Urinary bladder (tissue), 4 donors: ENCODE data around the gene CAMKV. TPM values are rescaled to one million over a fixed set of nuclear protein-coding genes. Genes with fewer than 3 reads are reported as not detected.
A peak's percentile ranks its signal among the peaks of the same experiment; 100 is the strongest.

Experiments
- DNase-seq: peaks from one replicate; pipeline ENCODE4 v3.0.0-alpha.2; 2015; ENCODE audit errors: extremely low spot score
- H3K27ac ChIP-seq: one replicate; pipeline ENCODE4 v1.5.1; 2013; ENCODE audit warnings: low read depth, mild to moderate bottlenecking, moderate library complexity
- H3K36me3 ChIP-seq: one replicate; pipeline ENCODE4 v1.6.1; 2013; ENCODE audit warnings: mild to moderate bottlenecking, moderate library complexity; ENCODE audit not compliant: insufficient read depth
- H3K4me1 ChIP-seq: one replicate; pipeline ENCODE4 v1.6.1; 2013; ENCODE audit warnings: mild to moderate bottlenecking, moderate library complexity; ENCODE audit not compliant: insufficient read depth
- H3K4me3 ChIP-seq: one replicate; pipeline ENCODE4 v1.5.1; 2013; ENCODE audit warnings: low read depth, low read length
- WGBS: extraction: QIAGEN DNeasy Blood & Tissue Kit; methylation state at CpG from one replicate; pipeline ENCODE4 v1.1.7; 2013; 5-methylcytosine and 5-hydroxymethylcytosine counted together
- polyA plus RNA-seq: library from polyadenylated mRNA; stranded (reverse); fragments of 200-250 nt; gene quantifications from one replicate; pipeline ENCODE4 v1.2.3, GENCODE V29; 2013
- small RNA-seq: library from RNA; depleted of rRNA; stranded (forward); fragments of <200 nt; gene quantifications from one replicate; pipeline ENCODE3, GENCODE V24; 2014
- total RNA-seq: library from RNA; depleted of rRNA; stranded (reverse); fragments of >200 nt; gene quantifications from one replicate; pipeline ENCODE4 v1.2.3, GENCODE V29; 2014
- donor health status: healthy with polysubstance abuse.
- donor health status: healthy.

CAMKV gene
- total and polyA plus RNA-seq, 2 donors: 0.37 TPM; not detected in 1

- DNase-seq: no peak
- WGBS: 10% methylated on average over 9 of the region's 9 CpGs
- no peaks in the 10 kb centered on the region for H3K4me1 ChIP-seq
- H3K4me3 ChIP-seq: peak within 1 kb of the TSS; percentile 57
- H3K36me3 ChIP-seq: peaks cover 3% of the 10 kb centered on the region
- H3K27ac ChIP-seq: peak within 1 kb of the TSS; percentile 73
Observed at GRCh38 chr3:49813497-49814174, 56.1 kb downstream of the CAMKV start, which contains the start of gene UBA7. TSS of gene UBA7 (minus strand) at chr3:49813953. CDS start at chr3:49813787, 166 bp downstream.

GRCh38 chr3:49812916-49813496, 56.7 kb downstream of the CAMKV start:
- Histone ChIP-seq H3K4me3 (peak overlapping the region; percentile 57), H3K4me1 (no peaks in the 10 kb centered on the region), H3K36me3 (peaks cover 3% of the 10 kb centered on the region), H3K27ac (peak overlapping the region; percentile 73)
- no peak for DNase-seq
- 43% methylated on average over 9 of the region's 9 CpGs for WGBS

Small RNA genes within 50 kb of the gene (small RNA-seq; reads per million reads assigned to genes)
- gene RN7SL217P: not detected

Other genes with a start within 250 kb of the CAMKV start
- 51.4 TPM for gene APEH, start 195.6 kb downstream of the CAMKV start, total RNA-seq
- 73.4 TPM for gene APEH, start 195.6 kb downstream of the CAMKV start, polyA plus RNA-seq
- 5.5 TPM for gene MST1, start 180.4 kb downstream of the CAMKV start, total RNA-seq
- gene MST1, start 180.4 kb downstream of the CAMKV start, polyA plus RNA-seq: 11.2 TPM
- gene RNF123, start 180.3 kb downstream of the CAMKV start, total RNA-seq: 15.9 TPM
- 29.3 TPM for gene RNF123, start 180.3 kb downstream of the CAMKV start, polyA plus RNA-seq
- not detected for gene AMIGO3, start 150.2 kb downstream of the CAMKV start, total RNA-seq
- gene AMIGO3, start 150.2 kb downstream of the CAMKV start, polyA plus RNA-seq: 1.1 TPM
- gene GMPPB, start 146.0 kb downstream of the CAMKV start, total RNA-seq: 11.3 TPM
- gene GMPPB, start 146.0 kb downstream of the CAMKV start, polyA plus RNA-seq: 17.9 TPM
- 31.6 TPM for gene IP6K1, start 83.4 kb downstream of the CAMKV start, total RNA-seq
- gene IP6K1, start 83.4 kb downstream of the CAMKV start, polyA plus RNA-seq: 31.0 TPM
- gene CDHR4, start 70.0 kb downstream of the CAMKV start, total RNA-seq: not detected
- 0.10 TPM for gene CDHR4, start 70.0 kb downstream of the CAMKV start, polyA plus RNA-seq
- 10.3 TPM for gene INKA1, start 66.6 kb downstream of the CAMKV start, total RNA-seq
- 6.5 TPM for gene INKA1, start 66.6 kb downstream of the CAMKV start, polyA plus RNA-seq
- gene UBA7, start 56.0 kb downstream of the CAMKV start, total RNA-seq: 39.6 TPM
- 37.7 TPM for gene UBA7, start 56.0 kb downstream of the CAMKV start, polyA plus RNA-seq
- 6.8 TPM for gene TRAIP, start 13.3 kb downstream of the CAMKV start, total RNA-seq
- 2.6 TPM for gene TRAIP, start 13.3 kb downstream of the CAMKV start, polyA plus RNA-seq
- 1.7 TPM for gene MST1R, start 34.0 kb upstream of the CAMKV start, total RNA-seq
- 6.8 TPM for gene MST1R, start 34.0 kb upstream of the CAMKV start, polyA plus RNA-seq
- gene MON1A, start 59.9 kb upstream of the CAMKV start, total RNA-seq: 5.1 TPM
- 13.1 TPM for gene MON1A, start 59.9 kb upstream of the CAMKV start, polyA plus RNA-seq
- gene RBM6, start 70.2 kb upstream of the CAMKV start, total RNA-seq: 117 TPM
- 66.0 TPM for gene RBM6, start 70.2 kb upstream of the CAMKV start, polyA plus RNA-seq
- 325 TPM for gene RBM5, start 219.0 kb upstream of the CAMKV start, total RNA-seq
- 88.7 TPM for gene RBM5, start 219.0 kb upstream of the CAMKV start, polyA plus RNA-seq